Endothelial cell of umbilical vein (primary cell): ENCODE measurements around the gene ELP4. TPM values are rescaled to one million over a fixed set of nuclear protein-coding genes. Genes with fewer than 3 reads are reported as not detected.

ENCODE experiments used
- BruUV-seq: library from RNA; stranded (reverse); fragments of 400-500 nt; replicated peaks from 2 replicates; lab custom pipeline; 2021; lab: Mats Ljungman, UMichigan
- CTCF ChIA-PET: fragments of 300-600, 350-600 bp; sonication (Branson Sonifier 250); formaldehyde crosslinking; loops from one replicate; lab custom pipeline; 2021; ENCODE audit warnings: antibody characterized with exemption, inconsistent platforms; lab: Charles Lee
- POLR2A ChIA-PET: fragments of 300-600, 350-600 bp; sonication (Branson Sonifier 250); formaldehyde crosslinking; loops from one replicate; lab custom pipeline; 2021; ENCODE audit warnings: antibody characterized with exemption, inconsistent platforms; lab: Charles Lee
- DNase-seq: peaks from one replicate; pipeline ENCODE4 v3.0.0-alpha.2; 2011; ENCODE audit warnings: low read depth, low spot score
- FAIRE-seq: peaks from 2 replicates; lab custom pipeline; 2011; peaks lifted over from hg19 to GRCh38; lab: Jason Lieb, UNC
- H2AFZ ChIP-seq: 2 replicates; pipeline ENCODE4 v1.6.0; 2012; ENCODE audit warnings: low read depth, low read length, control low read depth, inconsistent platforms
- H3K27ac ChIP-seq: 2 replicates; pipeline ENCODE4 v1.5.1; 2011; ENCODE audit warnings: low read depth, mild to moderate bottlenecking, control low read depth, low read length, moderate library complexity; ENCODE audit not compliant: insufficient read depth
- H3K27me3 ChIP-seq, 2 experiments: 2 replicates each; pipeline versions ENCODE4 v1.6.0 to v1.6.1; 2011; ENCODE audit warnings: low read length in 2 of 2, mixed read lengths in 1 of 2; ENCODE audit not compliant: control insufficient read depth in 2 of 2, insufficient read depth in 2 of 2
- H3K36me3 ChIP-seq, 2 experiments: 2 replicates in 1 of 2; 3 replicates in 1 of 2; pipeline ENCODE4 v1.5.1; 2011; ENCODE audit warnings: low read length in 2 of 2, mild to moderate bottlenecking in 1 of 2, moderate library complexity in 1 of 2; ENCODE audit not compliant: control insufficient read depth in 2 of 2, insufficient read depth in 2 of 2; ENCODE audit errors: extremely low read depth in 1 of 2
- H3K4me1 ChIP-seq: 3 replicates; pipeline ENCODE4 v1.5.1; 2011; ENCODE audit warnings: mild to moderate bottlenecking, low read length; ENCODE audit not compliant: control insufficient read depth, insufficient read depth; ENCODE audit errors: extremely low read depth
- H3K4me2 ChIP-seq: 2 replicates; pipeline ENCODE4 v1.6.1; 2011; ENCODE audit warnings: low read length, control low read depth, mixed read lengths; ENCODE audit not compliant: insufficient read depth
- H3K4me3 ChIP-seq, 3 experiments: fragments of 200-600 bp in 1 of 3; sonication (generic), shearing (Covaris generic) in 1 of 3; replicated peaks in 1 of 3; 2 replicates each; pipeline ENCODE4 v1.5.1; 2011 to 2016; ENCODE audit warnings: control low read depth in 3 of 3, low read length in 3 of 3, mild to moderate bottlenecking in 2 of 3, inconsistent platforms in 1 of 3, low read depth in 1 of 3, moderate library complexity in 1 of 3; ENCODE audit not compliant: insufficient read depth in 1 of 3
- H3K79me2 ChIP-seq: 2 replicates; pipeline ENCODE4 v1.6.0; 2012; ENCODE audit warnings: low read length, inconsistent platforms; ENCODE audit not compliant: control insufficient read depth, insufficient read depth
- H3K9ac ChIP-seq: replicated peaks from 2 replicates; pipeline ENCODE3; 2011; ENCODE audit warnings: low read length, control low read depth; ENCODE audit not compliant: insufficient read depth; ENCODE audit errors: extremely low read depth
- H3K9me1 ChIP-seq: replicated peaks from 3 replicates; pipeline ENCODE4 v1.6.0; 2011; ENCODE audit warnings: mild to moderate bottlenecking, low read length; ENCODE audit not compliant: control insufficient read depth, insufficient read depth; ENCODE audit errors: extremely low read depth
- H3K9me3 ChIP-seq: replicated peaks from 2 replicates; pipeline ENCODE4 v1.5.1; 2012; ENCODE audit warnings: low read length, inconsistent platforms; ENCODE audit not compliant: control insufficient read depth, insufficient read depth
- H4K20me1 ChIP-seq: replicated peaks from 2 replicates; pipeline ENCODE3; 2011; ENCODE audit warnings: mild to moderate bottlenecking, low read length; ENCODE audit not compliant: control insufficient read depth, insufficient read depth; ENCODE audit errors: extremely low read depth
- CTCF ChIP-seq, 2 donors: IDR thresholded peaks; 1 replicate in 1 of 2; 2 replicates in 1 of 2; pipeline ENCODE4 v1.5.1; 2011; ENCODE audit warnings: low read length in 2 of 2, mild to moderate bottlenecking in 2 of 2, moderate library complexity in 2 of 2, control low read depth in 1 of 2, inconsistent platforms in 1 of 2, low read depth in 1 of 2; ENCODE audit not compliant: insufficient read depth in 1 of 2; ENCODE audit errors: extremely low read depth in 1 of 2
- EZH2 ChIP-seq: IDR thresholded peaks from 2 replicates; pipeline ENCODE4 v1.6.1; 2012; ENCODE audit warnings: borderline replicate concordance, low read depth, mild to moderate bottlenecking, moderate library complexity, low read length, inconsistent platforms; ENCODE audit not compliant: severe bottlenecking
- GATA2 ChIP-seq: IDR thresholded peaks from 2 replicates; pipeline ENCODE4 v1.7.0; 2011; ENCODE audit warnings: low read depth, mild to moderate bottlenecking, moderate library complexity, mixed read lengths, low read length; ENCODE audit not compliant: insufficient read length, insufficient read depth
- JUN ChIP-seq: IDR thresholded peaks from 2 replicates; pipeline ENCODE4 v1.6.1; 2011; ENCODE audit warnings: borderline replicate concordance, low read depth; ENCODE audit not compliant: insufficient read length, insufficient read depth
- MAX ChIP-seq: IDR thresholded peaks from 2 replicates; pipeline ENCODE4 v1.6.1; 2011; ENCODE audit not compliant: insufficient read depth, insufficient read length
- POLR2A ChIP-seq: IDR thresholded peaks from 2 replicates; pipeline ENCODE4 v1.6.1; 2012; ENCODE audit warnings: low read depth, mild to moderate bottlenecking, control low read depth, low read length
- dilution Hi-C: fragments of 300-500 bp; cut with MboI; formaldehyde crosslinking; loops from one replicate; pipeline ENCODE4 v1.15.0; 2019; ENCODE audit warnings: low sequenced_read_pairs; ENCODE audit not compliant: extremely low pct_ligation_motif_present
- intact Hi-C: fragments of 100-400 bp; cut with micrococcal nuclease; formaldehyde crosslinking; loops from one replicate; pipeline ENCODE4 v1.10.0; 2022
- polyA plus RNA-seq, 4 experiments: library from polyadenylated mRNA; depleted of rRNA in 3 of 4; stranded (reverse) in 3 of 4; unstranded in 1 of 4; fragments of >200 nt; gene quantifications; 2 replicates each; pipeline versions ENCODE4 v1.2.1 to v1.2.3, GENCODE V29; 2011 to 2012; ENCODE audit warnings: missing spikeins in 1 of 4
- total RNA-seq: library from RNA; stranded (reverse); gene quantifications from 2 replicates; pipeline ENCODE4 v1.2.3, GENCODE V29; 2021

ELP4 gene
- total and polyA plus RNA-seq, 2 donors (not counting 3 experiments of a cell fraction or from before 2014, with no cell fraction given) = 11.6 to 16.3 TPM

GRCh38 chr11:31652528-31652927, 143.0 kb downstream of the ELP4 start:
- H4K20me1 ChIP-seq = no peaks in the 10 kb centered on the region
- H2AFZ ChIP-seq = no peak overlapping the region
- no peak for TF ChIP-seq CTCF (IDR thresholded peaks at IDR 0.05; ENCODE audit: extremely low read depth in 1 of 2, insufficient read depth in 1 of 2, low read depth in 1 of 2, low read length in 2 of 2)
- TF ChIP-seq POLR2A = no peak
- no peak for TF ChIP-seq JUN
- TF ChIP-seq EZH2 = no peak
- TF ChIP-seq MAX = no peak
- no peak for TF ChIP-seq GATA2
- H3K27me3 ChIP-seq = no peaks in the 10 kb centered on the region
- H3K36me3 ChIP-seq = no peaks in the 10 kb centered on the region
- no peaks in the 10 kb centered on the region for H3K79me2 ChIP-seq
- H3K4me3 ChIP-seq = no peak overlapping the region
- H3K9me1 ChIP-seq = no peaks in the 10 kb centered on the region
- no peak overlapping the region for H3K9ac ChIP-seq
- dilution Hi-C loops (no loop called here), intact Hi-C loops (no loop called here)
- CTCF ChIA-PET = interaction anchor here (0.9 to 3.8 kb wide), 5 partner anchors 9 to 579 kb away, joined by 3 to 31 read pairs (median 6); no protein-coding TSS in a partner anchor
- no peak for FAIRE-seq
- H3K9me3 ChIP-seq = no peaks in the 10 kb centered on the region
- DNase-seq = no peak
- no TSS peak for BruUV-seq
- no peaks in the 10 kb centered on the region for H3K4me1 ChIP-seq
- no peak overlapping the region for H3K4me2 ChIP-seq
- POLR2A ChIA-PET = no interaction called here
- no peak overlapping the region for H3K27ac ChIP-seq
